PC-9 (cell line): ENCODE measurements around the gene MANBA.

Experiments
- EZH2 ChIP-seq: fragments of 200-600 bp; sonication (generic); IDR thresholded peaks from 2 replicates; pipeline ENCODE4 v1.8.0; 2017; ENCODE audit warnings: antibody characterized with exemption, low read depth
- TF ChIP-seq, protein P1 (sequence below): fragments of 200-600 bp; sonication (generic); conservative IDR thresholded peaks from 2 replicates; pipeline ENCODE4 v1.6.1; 2017; ENCODE audit warnings: mixed run types, antibody characterized with exemption, mild to moderate bottlenecking, moderate library complexity

DNA sequence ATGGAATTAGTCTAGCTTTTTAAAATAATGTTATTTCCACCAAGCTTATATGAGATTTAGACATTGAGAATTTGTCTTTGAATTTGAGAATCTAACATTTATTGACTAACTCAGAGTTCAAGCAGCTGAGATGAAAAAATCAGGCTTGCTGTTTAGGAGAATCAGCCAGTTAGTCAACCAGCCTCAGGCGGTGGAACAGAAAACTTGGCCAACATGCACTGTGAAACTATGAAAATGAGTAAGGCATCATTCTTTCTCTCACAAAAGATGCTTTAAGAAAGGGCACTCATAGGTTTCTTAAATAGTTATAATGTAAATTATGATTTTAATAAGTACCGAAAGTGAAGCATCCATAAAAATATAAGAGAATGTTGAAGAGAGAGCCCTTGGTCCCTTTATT lies 175.4 kb downstream of the MANBA start:
- TF ChIP-seq, protein P1, sequence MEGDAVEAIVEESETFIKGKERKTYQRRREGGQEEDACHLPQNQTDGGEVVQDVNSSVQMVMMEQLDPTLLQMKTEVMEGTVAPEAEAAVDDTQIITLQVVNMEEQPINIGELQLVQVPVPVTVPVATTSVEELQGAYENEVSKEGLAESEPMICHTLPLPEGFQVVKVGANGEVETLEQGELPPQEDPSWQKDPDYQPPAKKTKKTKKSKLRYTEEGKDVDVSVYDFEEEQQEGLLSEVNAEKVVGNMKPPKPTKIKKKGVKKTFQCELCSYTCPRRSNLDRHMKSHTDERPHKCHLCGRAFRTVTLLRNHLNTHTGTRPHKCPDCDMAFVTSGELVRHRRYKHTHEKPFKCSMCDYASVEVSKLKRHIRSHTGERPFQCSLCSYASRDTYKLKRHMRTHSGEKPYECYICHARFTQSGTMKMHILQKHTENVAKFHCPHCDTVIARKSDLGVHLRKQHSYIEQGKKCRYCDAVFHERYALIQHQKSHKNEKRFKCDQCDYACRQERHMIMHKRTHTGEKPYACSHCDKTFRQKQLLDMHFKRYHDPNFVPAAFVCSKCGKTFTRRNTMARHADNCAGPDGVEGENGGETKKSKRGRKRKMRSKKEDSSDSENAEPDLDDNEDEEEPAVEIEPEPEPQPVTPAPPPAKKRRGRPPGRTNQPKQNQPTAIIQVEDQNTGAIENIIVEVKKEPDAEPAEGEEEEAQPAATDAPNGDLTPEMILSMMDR = no peak
- no peak for TF ChIP-seq EZH2
